Neural progenitor cell (in vitro differentiated cells): ENCODE measurements around the gene C1QTNF3. TPM values are rescaled to one million over a fixed set of nuclear protein-coding genes. Genes with fewer than 3 reads are reported as not detected.

Experiments
- DNase-seq: peaks from one replicate; pipeline ENCODE4 v3.0.0-alpha.2; 2016; ENCODE audit warnings: low spot score
- H2AFZ ChIP-seq: fragments of 200-600 bp; sonication (generic); replicated peaks from 2 replicates; pipeline ENCODE4 v1.6.1; 2016; ENCODE audit warnings: antibody characterized with exemption
- H3F3A ChIP-seq: fragments of 200-600 bp; sonication (generic); 2 replicates; pipeline ENCODE4 v1.6.1; 2016; ENCODE audit warnings: antibody characterized with exemption, low read depth
- H3K27ac ChIP-seq: fragments of 200-600 bp; sonication (generic); 2 replicates; pipeline ENCODE4 v1.5.1; 2016; ENCODE audit warnings: mild to moderate bottlenecking
- H3K27me3 ChIP-seq: fragments of 200-600 bp; sonication (generic); 2 replicates; pipeline ENCODE4 v1.6.1; 2016; ENCODE audit warnings: mild to moderate bottlenecking, moderate library complexity
- H3K36me3 ChIP-seq: fragments of 200-600 bp; sonication (generic); 2 replicates; pipeline ENCODE4 v1.5.1; 2016
- H3K4me1 ChIP-seq: fragments of 200-600 bp; sonication (generic); 2 replicates; pipeline ENCODE4 v1.6.1; 2016; ENCODE audit warnings: mixed run types
- H3K4me2 ChIP-seq: fragments of 200-600 bp; sonication (generic); 2 replicates; pipeline ENCODE4 v1.6.1; 2016
- H3K4me3 ChIP-seq: fragments of 200-600 bp; sonication (generic); 2 replicates; pipeline ENCODE4 v1.5.1; 2016
- H3K79me2 ChIP-seq: fragments of 200-600 bp; sonication (generic); 2 replicates; pipeline ENCODE4 v1.6.1; 2016; ENCODE audit warnings: low read depth
- H3K9ac ChIP-seq: fragments of 200-600 bp; sonication (generic); 2 replicates; pipeline ENCODE4 v1.6.1; 2016
- H3K9me3 ChIP-seq: fragments of 200-600 bp; sonication (generic); 2 replicates; pipeline ENCODE4 v1.5.1; 2016; ENCODE audit warnings: low read depth
- H4K20me1 ChIP-seq: fragments of 200-600 bp; sonication (generic); 2 replicates; pipeline ENCODE4 v1.6.1; 2016; ENCODE audit warnings: low read depth
- H3K27ac Mint-ChIP-seq: 3 replicates; pipeline ENCODE4 v1.8.0; 2021; ENCODE audit warnings: mixed read lengths
- H3K27me3 Mint-ChIP-seq: 2 replicates; pipeline ENCODE4 v1.8.0; 2022; ENCODE audit warnings: low read depth, mild to moderate bottlenecking, inconsistent platforms, moderate library complexity, mixed read lengths; ENCODE audit not compliant: insufficient read depth
- H3K36me3 Mint-ChIP-seq: 3 replicates; pipeline ENCODE4 v1.8.0; 2021; ENCODE audit warnings: mixed read lengths
- H3K4me1 Mint-ChIP-seq: 3 replicates; pipeline ENCODE4 v1.8.0; 2021; ENCODE audit warnings: mixed read lengths
- H3K4me3 Mint-ChIP-seq: 3 replicates; pipeline ENCODE4 v1.8.0; 2021; ENCODE audit warnings: mild to moderate bottlenecking, moderate library complexity, mixed read lengths
- H3K9me3 Mint-ChIP-seq: 3 replicates; pipeline ENCODE4 v1.8.0; 2020; ENCODE audit warnings: mixed read lengths
- CTCF ChIP-seq: fragments of 200-600 bp; sonication (generic); IDR thresholded peaks from 2 replicates; pipeline ENCODE4 v1.5.1; 2017; ENCODE audit warnings: antibody characterized with exemption, mild to moderate bottlenecking
- EZH2 ChIP-seq: fragments of 200-600 bp; sonication (generic); IDR thresholded peaks from 2 replicates; pipeline ENCODE4 v1.6.1; 2017; ENCODE audit warnings: antibody characterized with exemption, mild to moderate bottlenecking, moderate library complexity
- EZH2phosphoT487 ChIP-seq: fragments of 200-600 bp; sonication (generic); IDR thresholded peaks from 2 replicates; pipeline ENCODE4 v1.6.1; 2017; ENCODE audit warnings: antibody characterized with exemption
- total RNA-seq: library from RNA; depleted of rRNA; stranded (reverse); fragments of >200 nt; gene quantifications from 2 replicates; pipeline ENCODE4 v1.2.3, GENCODE V29; 2015; ENCODE audit warnings: low replicate concordance

The C1QTNF3 gene
- total RNA-seq, 1 donor from 2014 or later: 4.8 TPM

GRCh38 chr5:34040472-34040871 lies 2.5 kb downstream of the C1QTNF3 start:
- no peaks in the 10 kb centered on the region for H3K79me2 ChIP-seq
- Mint-ChIP-seq H3K27ac (no peak overlapping the region), H3K4me1 (peaks cover 17% of the 10 kb centered on the region), H3K36me3 (no peaks in the 10 kb centered on the region), H3K4me3 (no peak overlapping the region), H3K27me3 (peaks cover 3% of the 10 kb centered on the region), H3K9me3 (peaks cover 5% of the 10 kb centered on the region)
- no peaks in the 10 kb centered on the region for H4K20me1 ChIP-seq
- peaks cover 22% of the 10 kb centered on the region for H3K4me1 ChIP-seq
- no peak overlapping the region for H3K4me3 ChIP-seq
- no peak for TF ChIP-seq CTCF
- TF ChIP-seq EZH2phosphoT487: no peak
- TF ChIP-seq EZH2: no peak
- no peaks in the 10 kb centered on the region for H3F3A ChIP-seq
- DNase-seq: no peak
- no peak overlapping the region for H3K4me2 ChIP-seq
- H3K27ac ChIP-seq: no peak overlapping the region
- H3K27me3 ChIP-seq: no peaks in the 10 kb centered on the region
- no peak overlapping the region for H3K9ac ChIP-seq
- no peaks in the 10 kb centered on the region for H3K36me3 ChIP-seq
- H2AFZ ChIP-seq: no peak overlapping the region
- no peaks in the 10 kb centered on the region for H3K9me3 ChIP-seq

- Histone ChIP-seq H3K9ac (no peak overlapping the region), H3F3A (no peaks in the 10 kb centered on the region), H3K4me1 (peaks cover 22% of the 10 kb centered on the region), H3K27me3 (no peaks in the 10 kb centered on the region), H3K4me3 (no peak overlapping the region), H2AFZ (no peak overlapping the region), H3K4me2 (no peak overlapping the region), H3K36me3 (no peaks in the 10 kb centered on the region), H3K9me3 (no peaks in the 10 kb centered on the region), H3K79me2 (no peaks in the 10 kb centered on the region), H3K27ac (no peak overlapping the region), H4K20me1 (no peaks in the 10 kb centered on the region)
- peaks cover 5% of the 10 kb centered on the region for H3K9me3 Mint-ChIP-seq
- H3K4me1 Mint-ChIP-seq: peaks cover 17% of the 10 kb centered on the region
- H3K27ac Mint-ChIP-seq: no peak overlapping the region
- no peak for DNase-seq
- H3K36me3 Mint-ChIP-seq: peaks cover 2% of the 10 kb centered on the region
- peaks cover 3% of the 10 kb centered on the region for H3K27me3 Mint-ChIP-seq
- TF ChIP-seq EZH2phosphoT487 (no peak), CTCF (no peak), EZH2 (no peak)
- H3K4me3 Mint-ChIP-seq: no peak overlapping the region
Measured at GRCh38 chr5:34039398-34040157, 3.4 kb downstream of the C1QTNF3 start.

- Mint-ChIP-seq H3K4me3 (no peak overlapping the region), H3K27ac (no peak overlapping the region)
Measured at GRCh38 chr5:34038838-34039237, 4.2 kb downstream of the C1QTNF3 start.

More at GRCh38 chr5:34038838-34039237, 4.2 kb downstream of the C1QTNF3 start:
- H2AFZ ChIP-seq: no peak overlapping the region
- H3K36me3 Mint-ChIP-seq: peaks cover 2% of the 10 kb centered on the region
- no peak overlapping the region for H3K4me2 ChIP-seq
- no peaks in the 10 kb centered on the region for H3K79me2 ChIP-seq
- no peaks in the 10 kb centered on the region for H3K36me3 ChIP-seq
- H3K4me3 ChIP-seq: no peak overlapping the region
- no peak for DNase-seq
- H3K27me3 Mint-ChIP-seq: peaks cover 3% of the 10 kb centered on the region
- H3K9ac ChIP-seq: no peak overlapping the region
- peaks cover 5% of the 10 kb centered on the region for H3K9me3 Mint-ChIP-seq
- no peak overlapping the region for H3K27ac ChIP-seq
- H3K4me1 ChIP-seq: peaks cover 22% of the 10 kb centered on the region
- peaks cover 17% of the 10 kb centered on the region for H3K4me1 Mint-ChIP-seq
- H3F3A ChIP-seq: no peaks in the 10 kb centered on the region
- H3K27me3 ChIP-seq: no peaks in the 10 kb centered on the region
- H4K20me1 ChIP-seq: no peaks in the 10 kb centered on the region
- H3K9me3 ChIP-seq: no peaks in the 10 kb centered on the region
- TF ChIP-seq EZH2phosphoT487: no peak
- no peak for TF ChIP-seq CTCF
- no peak for TF ChIP-seq EZH2
